ENCODE measurements around the gene BLVRA.
"Not testable (repeated sequence)": the region's sequence is repeated elsewhere in the genome, so short reads cannot be mapped to it uniquely, and the experiment has no call there.

DNA sequence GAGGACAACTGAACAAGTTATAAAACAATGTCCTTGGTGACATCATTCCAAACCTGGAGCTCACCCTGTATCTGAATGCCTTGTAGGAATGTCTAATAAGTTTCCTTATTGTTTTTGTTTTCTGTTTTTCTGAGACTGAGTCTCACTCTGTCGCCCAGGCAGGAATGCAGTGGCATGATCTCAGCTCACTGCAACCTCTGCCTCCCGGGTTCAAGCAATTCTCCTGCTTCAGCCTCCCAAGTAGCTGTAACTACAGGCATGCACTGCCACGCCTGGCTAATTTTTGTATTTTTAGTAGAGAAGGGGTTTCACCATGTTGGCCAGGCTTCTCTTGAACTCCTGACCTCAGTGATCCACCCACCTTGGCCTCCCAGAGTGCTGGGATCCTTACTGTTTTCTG is 27.0 kb upstream of the BLVRA start:
- TF ChIP-seq, protein P1, sequence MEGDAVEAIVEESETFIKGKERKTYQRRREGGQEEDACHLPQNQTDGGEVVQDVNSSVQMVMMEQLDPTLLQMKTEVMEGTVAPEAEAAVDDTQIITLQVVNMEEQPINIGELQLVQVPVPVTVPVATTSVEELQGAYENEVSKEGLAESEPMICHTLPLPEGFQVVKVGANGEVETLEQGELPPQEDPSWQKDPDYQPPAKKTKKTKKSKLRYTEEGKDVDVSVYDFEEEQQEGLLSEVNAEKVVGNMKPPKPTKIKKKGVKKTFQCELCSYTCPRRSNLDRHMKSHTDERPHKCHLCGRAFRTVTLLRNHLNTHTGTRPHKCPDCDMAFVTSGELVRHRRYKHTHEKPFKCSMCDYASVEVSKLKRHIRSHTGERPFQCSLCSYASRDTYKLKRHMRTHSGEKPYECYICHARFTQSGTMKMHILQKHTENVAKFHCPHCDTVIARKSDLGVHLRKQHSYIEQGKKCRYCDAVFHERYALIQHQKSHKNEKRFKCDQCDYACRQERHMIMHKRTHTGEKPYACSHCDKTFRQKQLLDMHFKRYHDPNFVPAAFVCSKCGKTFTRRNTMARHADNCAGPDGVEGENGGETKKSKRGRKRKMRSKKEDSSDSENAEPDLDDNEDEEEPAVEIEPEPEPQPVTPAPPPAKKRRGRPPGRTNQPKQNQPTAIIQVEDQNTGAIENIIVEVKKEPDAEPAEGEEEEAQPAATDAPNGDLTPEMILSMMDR (conservative IDR thresholded peaks at IDR 0.05): not testable (repeated sequence)
- TF ChIP-seq EZH2 (IDR thresholded peaks at IDR 0.05; ENCODE audit: low read depth): not testable (repeated sequence)
